SU-DHL-6 (cell line): ENCODE results near the gene ERBB2.

Source experiments
- EZH2phosphoT487 ChIP-seq: fragments of 200-600 bp; sonication (generic), shearing (Covaris generic); conservative IDR thresholded peaks from 2 replicates; pipeline ENCODE4 v1.6.1; 2018; ENCODE audit warnings: mild to moderate bottlenecking, antibody characterized with exemption, low read length, moderate library complexity, mixed read lengths
- TF ChIP-seq, protein P1 (sequence below): fragments of 200-600 bp; sonication (generic); IDR thresholded peaks from one replicate; pipeline ENCODE4 v1.5.1; 2017; ENCODE audit warnings: antibody characterized with exemption, mild to moderate bottlenecking, low read length, moderate library complexity; ENCODE audit not compliant: insufficient read depth, poor library complexity, severe bottlenecking

DNA sequence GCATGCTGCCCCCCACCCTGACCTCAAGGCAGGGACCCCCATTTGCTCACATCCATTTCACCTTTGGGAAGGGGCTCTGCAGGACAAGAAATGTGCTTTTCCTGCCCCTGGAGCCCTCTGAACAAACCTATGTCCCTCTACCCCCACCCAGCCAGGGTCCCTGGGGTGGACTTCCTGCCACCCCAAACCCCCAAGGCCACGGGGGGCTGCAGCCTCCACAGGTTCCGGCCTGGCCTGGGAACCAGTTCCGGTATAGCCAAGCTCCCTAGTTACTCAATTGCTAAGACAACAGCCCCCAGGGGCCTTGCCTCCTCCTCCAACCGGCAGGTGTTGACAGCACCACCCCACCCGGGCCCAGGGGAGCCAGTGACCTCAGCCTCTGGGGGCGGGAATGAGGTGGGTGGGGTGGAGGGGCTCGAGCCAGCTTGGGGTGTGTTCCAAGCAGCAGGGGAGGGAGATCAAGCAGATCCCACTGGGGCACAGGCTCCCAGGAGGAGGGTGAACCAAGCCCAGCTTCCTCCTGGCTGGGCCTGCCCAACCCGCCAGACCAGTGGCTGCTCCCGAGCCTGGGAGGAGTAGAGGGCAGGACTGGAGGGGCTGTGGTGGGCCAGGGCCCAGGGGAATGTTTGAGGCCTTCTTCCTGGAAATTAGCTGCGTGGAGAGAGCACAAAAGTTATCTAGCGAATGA, 25.0 kb upstream of the ERBB2 start:
- no peak for TF ChIP-seq EZH2phosphoT487
- TF ChIP-seq, protein P1, sequence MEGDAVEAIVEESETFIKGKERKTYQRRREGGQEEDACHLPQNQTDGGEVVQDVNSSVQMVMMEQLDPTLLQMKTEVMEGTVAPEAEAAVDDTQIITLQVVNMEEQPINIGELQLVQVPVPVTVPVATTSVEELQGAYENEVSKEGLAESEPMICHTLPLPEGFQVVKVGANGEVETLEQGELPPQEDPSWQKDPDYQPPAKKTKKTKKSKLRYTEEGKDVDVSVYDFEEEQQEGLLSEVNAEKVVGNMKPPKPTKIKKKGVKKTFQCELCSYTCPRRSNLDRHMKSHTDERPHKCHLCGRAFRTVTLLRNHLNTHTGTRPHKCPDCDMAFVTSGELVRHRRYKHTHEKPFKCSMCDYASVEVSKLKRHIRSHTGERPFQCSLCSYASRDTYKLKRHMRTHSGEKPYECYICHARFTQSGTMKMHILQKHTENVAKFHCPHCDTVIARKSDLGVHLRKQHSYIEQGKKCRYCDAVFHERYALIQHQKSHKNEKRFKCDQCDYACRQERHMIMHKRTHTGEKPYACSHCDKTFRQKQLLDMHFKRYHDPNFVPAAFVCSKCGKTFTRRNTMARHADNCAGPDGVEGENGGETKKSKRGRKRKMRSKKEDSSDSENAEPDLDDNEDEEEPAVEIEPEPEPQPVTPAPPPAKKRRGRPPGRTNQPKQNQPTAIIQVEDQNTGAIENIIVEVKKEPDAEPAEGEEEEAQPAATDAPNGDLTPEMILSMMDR: no peak
